Gastroesophageal sphincter (tissue), 3 donors: ENCODE results near the gene CTNNA3.

ENCODE experiments used
- CTCF ChIP-seq, 4 experiments: fragments of 200-600 bp in 2 of 4; fragments of 450-650 bp in 2 of 4; sonication (generic) in 1 of 4; IDR thresholded peaks; one replicate each; pipeline ENCODE4 v1.5.1; 2017 to 2019; ENCODE audit warnings: antibody characterized with exemption in 4 of 4, mild to moderate bottlenecking in 2 of 4, moderate library complexity in 2 of 4
- EP300 ChIP-seq: sonication (generic); formaldehyde crosslinking; IDR thresholded peaks from one replicate; pipeline ENCODE4 v1.6.1; 2017; ENCODE audit warnings: antibody characterized with exemption, mild to moderate bottlenecking
- POLR2A ChIP-seq, 2 donors: fragments of 450-650 bp; IDR thresholded peaks; one replicate each; pipeline ENCODE4 v1.6.1; 2017; ENCODE audit warnings: antibody characterized with exemption in 2 of 2, mild to moderate bottlenecking in 2 of 2, moderate library complexity in 1 of 2
- POLR2AphosphoS5 ChIP-seq: sonication (generic); formaldehyde crosslinking; IDR thresholded peaks from one replicate; pipeline ENCODE4 v1.6.1; 2017; ENCODE audit warnings: antibody characterized with exemption

- TF ChIP-seq CTCF (IDR thresholded peaks at IDR 0.05) (no peak), POLR2A (IDR thresholded peaks at IDR 0.05) (no peak), POLR2AphosphoS5 (no peak), EP300 (no peak)
Measured at GRCh38 chr10:67100951-67101350, 595.0 kb downstream of the CTNNA3 start.
